ENCODE data around the gene SUPT3H. TPM values are rescaled to one million over a fixed set of nuclear protein-coding genes. Genes with fewer than 3 reads are reported as not detected.

The SUPT3H gene
- total and polyA plus RNA-seq, 2 of the 13 experiments (the other 11 are each of a cell fraction or from before 2014, with no cell fraction given) = 11.9 to 36.1 TPM

DNA sequence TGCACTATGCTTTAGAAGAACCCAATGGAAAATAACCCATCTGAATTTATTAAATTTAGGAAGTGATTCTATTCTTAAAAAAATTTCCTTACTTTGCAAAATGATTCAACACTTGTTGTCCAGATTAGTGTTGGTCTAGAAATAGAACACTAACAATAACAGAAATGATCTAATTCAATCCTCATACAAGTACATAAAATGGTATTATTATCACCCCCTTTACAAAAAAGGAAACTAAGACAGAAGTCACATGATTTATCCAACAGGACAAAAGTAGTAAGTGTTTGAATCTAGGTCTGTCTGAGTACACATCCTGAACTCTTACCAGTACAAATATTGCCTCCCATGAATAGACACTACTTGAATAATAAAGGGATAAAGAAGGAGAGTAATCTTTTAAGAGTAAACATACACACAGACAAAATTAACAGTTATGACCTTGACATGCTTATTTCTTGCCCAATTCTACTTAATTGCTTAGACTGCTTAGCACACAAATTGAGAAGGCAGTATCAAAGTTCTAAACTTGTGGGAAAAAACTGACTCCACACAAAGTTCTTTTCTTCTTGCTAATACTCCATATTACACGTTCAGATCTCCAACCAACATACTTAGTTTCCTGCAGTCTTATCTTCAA lies 245.0 kb downstream of the SUPT3H start (continued):
- TF ChIP-seq ARNT (IDR thresholded peaks at IDR 0.05) = no peak
- TF ChIP-seq KAT7 (CRISPR knock-in tag; IDR thresholded peaks at IDR 0.05; ENCODE audit: borderline replicate concordance) = no peak
- TF ChIP-seq ZNF770 (CRISPR knock-in tag; IDR thresholded peaks at IDR 0.05) = no peak
- TF ChIP-seq ZZZ3 (CRISPR knock-in tag; IDR thresholded peaks at IDR 0.05; ENCODE audit: borderline replicate concordance) = no peak
- TF ChIP-seq TARDBP (CRISPR knock-in tag; IDR thresholded peaks at IDR 0.05) = 0 out of 2 replicates have a peak, but pooled peaks have one; percentile 26
- 0 out of 2 replicates have a peak, but pooled peaks have one; percentile 36 for TF ChIP-seq TOPORS (CRISPR knock-in tag; IDR thresholded peaks at IDR 0.05)
- TF ChIP-seq HBP1 (CRISPR knock-in tag; IDR thresholded peaks at IDR 0.05; ENCODE audit: low read depth) = no peak
- no peak for TF ChIP-seq FOXA1 (IDR thresholded peaks at IDR 0.05)
- peak; percentile 47; the same call in 1 of the 2 replicates for TF ChIP-seq FOXA1 (CRISPR knock-in tag; IDR thresholded peaks at IDR 0.05)
- TF ChIP-seq ZNF530 (CRISPR knock-in tag; IDR thresholded peaks at IDR 0.05; ENCODE audit: low read depth) = no peak
- TF ChIP-seq SP4 (CRISPR knock-in tag; IDR thresholded peaks at IDR 0.05) = no peak
- TF ChIP-seq MED8 (CRISPR knock-in tag; IDR thresholded peaks at IDR 0.05; ENCODE audit: insufficient replicate concordance) = no peak
- TF ChIP-seq, protein P1, sequence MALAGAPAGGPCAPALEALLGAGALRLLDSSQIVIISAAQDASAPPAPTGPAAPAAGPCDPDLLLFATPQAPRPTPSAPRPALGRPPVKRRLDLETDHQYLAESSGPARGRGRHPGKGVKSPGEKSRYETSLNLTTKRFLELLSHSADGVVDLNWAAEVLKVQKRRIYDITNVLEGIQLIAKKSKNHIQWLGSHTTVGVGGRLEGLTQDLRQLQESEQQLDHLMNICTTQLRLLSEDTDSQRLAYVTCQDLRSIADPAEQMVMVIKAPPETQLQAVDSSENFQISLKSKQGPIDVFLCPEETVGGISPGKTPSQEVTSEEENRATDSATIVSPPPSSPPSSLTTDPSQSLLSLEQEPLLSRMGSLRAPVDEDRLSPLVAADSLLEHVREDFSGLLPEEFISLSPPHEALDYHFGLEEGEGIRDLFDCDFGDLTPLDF (CRISPR knock-in tag; IDR thresholded peaks at IDR 0.05) = no peak
- peak; percentile 43; the same call in 1 of the 2 replicates for TF ChIP-seq ZNF609 (CRISPR knock-in tag; IDR thresholded peaks at IDR 0.05; ENCODE audit: borderline replicate concordance)
- TF ChIP-seq, protein P2, sequence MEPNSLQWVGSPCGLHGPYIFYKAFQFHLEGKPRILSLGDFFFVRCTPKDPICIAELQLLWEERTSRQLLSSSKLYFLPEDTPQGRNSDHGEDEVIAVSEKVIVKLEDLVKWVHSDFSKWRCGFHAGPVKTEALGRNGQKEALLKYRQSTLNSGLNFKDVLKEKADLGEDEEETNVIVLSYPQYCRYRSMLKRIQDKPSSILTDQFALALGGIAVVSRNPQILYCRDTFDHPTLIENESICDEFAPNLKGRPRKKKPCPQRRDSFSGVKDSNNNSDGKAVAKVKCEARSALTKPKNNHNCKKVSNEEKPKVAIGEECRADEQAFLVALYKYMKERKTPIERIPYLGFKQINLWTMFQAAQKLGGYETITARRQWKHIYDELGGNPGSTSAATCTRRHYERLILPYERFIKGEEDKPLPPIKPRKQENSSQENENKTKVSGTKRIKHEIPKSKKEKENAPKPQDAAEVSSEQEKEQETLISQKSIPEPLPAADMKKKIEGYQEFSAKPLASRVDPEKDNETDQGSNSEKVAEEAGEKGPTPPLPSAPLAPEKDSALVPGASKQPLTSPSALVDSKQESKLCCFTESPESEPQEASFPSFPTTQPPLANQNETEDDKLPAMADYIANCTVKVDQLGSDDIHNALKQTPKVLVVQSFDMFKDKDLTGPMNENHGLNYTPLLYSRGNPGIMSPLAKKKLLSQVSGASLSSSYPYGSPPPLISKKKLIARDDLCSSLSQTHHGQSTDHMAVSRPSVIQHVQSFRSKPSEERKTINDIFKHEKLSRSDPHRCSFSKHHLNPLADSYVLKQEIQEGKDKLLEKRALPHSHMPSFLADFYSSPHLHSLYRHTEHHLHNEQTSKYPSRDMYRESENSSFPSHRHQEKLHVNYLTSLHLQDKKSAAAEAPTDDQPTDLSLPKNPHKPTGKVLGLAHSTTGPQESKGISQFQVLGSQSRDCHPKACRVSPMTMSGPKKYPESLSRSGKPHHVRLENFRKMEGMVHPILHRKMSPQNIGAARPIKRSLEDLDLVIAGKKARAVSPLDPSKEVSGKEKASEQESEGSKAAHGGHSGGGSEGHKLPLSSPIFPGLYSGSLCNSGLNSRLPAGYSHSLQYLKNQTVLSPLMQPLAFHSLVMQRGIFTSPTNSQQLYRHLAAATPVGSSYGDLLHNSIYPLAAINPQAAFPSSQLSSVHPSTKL (CRISPR knock-in tag; IDR thresholded peaks at IDR 0.05) = peak; percentile 72; the same call in 1 of the 2 replicates
- no peak for TF ChIP-seq FOXP1 (IDR thresholded peaks at IDR 0.05)
- TF ChIP-seq FOXP1 (CRISPR knock-in tag; IDR thresholded peaks at IDR 0.05) = peak; percentile 62; the same call in 1 of the 2 replicates

All from HepG2 (cell line).